ENCODE results near the gene APOC4. TPM values are rescaled to one million over a fixed set of nuclear protein-coding genes. Genes with fewer than 3 reads are reported as not detected.
"Not testable (repeated sequence)": the region's sequence is repeated elsewhere in the genome, so short reads cannot be mapped to it uniquely, and the experiment has no call there.

Gene APOC4, protein sequence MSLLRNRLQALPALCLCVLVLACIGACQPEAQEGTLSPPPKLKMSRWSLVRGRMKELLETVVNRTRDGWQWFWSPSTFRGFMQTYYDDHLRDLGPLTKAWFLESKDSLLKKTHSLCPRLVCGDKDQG
- not detected for polyA plus RNA-seq (2013, experiment 1 of 2; ENCODE audit: insufficient read length)
- polyA plus RNA-seq (2013, experiment 2 of 2; ENCODE audit: insufficient read length) = not detected

- DNase-seq = no peak
These were observed at the start of gene APOC4 for GRCh38 chr19:44942067-44942571. Gene APOC4 (plus strand): TSS chr19:44942237. CDS start chr19:44942278, 41 bp downstream.

- DNase-seq = no peak
These were observed 49.1 kb upstream of the APOC4 start for GRCh38 chr19:44892932-44893331.

GRCh38 chr19:44893332-44894051 lies 48.5 kb upstream of the APOC4 start:
- no peak for DNase-seq

DNA sequence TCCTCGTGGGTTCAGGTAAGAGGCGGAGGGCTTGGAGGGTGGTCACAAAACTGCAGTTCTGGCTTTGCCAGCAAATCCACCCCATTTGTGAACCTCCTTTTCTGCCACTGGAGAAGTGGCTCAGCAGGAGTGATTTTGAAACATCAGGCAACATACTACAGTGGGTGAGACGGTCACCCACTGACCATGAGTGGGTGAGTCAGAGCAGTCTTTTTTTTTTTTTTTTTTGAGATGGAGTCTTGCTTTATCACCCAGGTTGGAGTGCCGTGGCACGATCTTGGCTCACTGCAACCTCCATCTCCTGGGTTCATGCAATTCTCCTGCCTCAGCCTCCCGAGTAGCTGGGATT lies 48.0 kb upstream of the APOC4 start:
- DNase-seq = no peak

- DNase-seq = no peak
These were observed 47.1 kb upstream of the APOC4 start for GRCh38 chr19:44894946-44895345.

DNA sequence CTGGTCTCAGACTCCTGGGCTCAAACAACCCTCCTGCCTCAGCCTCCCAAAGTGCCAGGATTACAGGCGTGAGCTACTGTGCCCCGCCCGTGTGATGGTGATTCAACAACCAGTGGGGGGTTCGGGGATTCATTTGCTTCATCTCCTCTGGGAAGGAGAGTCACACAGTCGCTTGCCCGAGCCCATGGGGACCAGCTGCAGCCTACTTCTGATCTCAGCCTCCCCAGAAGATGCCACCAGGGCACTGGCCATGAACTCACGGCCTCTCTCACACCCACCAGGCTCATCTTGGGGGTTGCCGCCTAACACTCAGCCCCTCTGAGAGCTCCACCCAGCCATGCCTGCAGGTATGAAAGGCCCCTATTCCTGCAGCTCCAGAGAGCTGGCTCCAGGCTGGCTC lies 44.2 kb upstream of the APOC4 start:
- no peak for DNase-seq

GRCh38 chr19:44900328-44901244 lies 41.5 kb upstream of the APOC4 start:
- DNase-seq = no peak

GRCh38 chr19:44903216-44903601 lies 38.8 kb upstream of the APOC4 start:
- no peak for DNase-seq

GRCh38 chr19:44903602-44904425 lies 38.2 kb upstream of the APOC4 start:
- peak; percentile 49 for DNase-seq

DNA sequence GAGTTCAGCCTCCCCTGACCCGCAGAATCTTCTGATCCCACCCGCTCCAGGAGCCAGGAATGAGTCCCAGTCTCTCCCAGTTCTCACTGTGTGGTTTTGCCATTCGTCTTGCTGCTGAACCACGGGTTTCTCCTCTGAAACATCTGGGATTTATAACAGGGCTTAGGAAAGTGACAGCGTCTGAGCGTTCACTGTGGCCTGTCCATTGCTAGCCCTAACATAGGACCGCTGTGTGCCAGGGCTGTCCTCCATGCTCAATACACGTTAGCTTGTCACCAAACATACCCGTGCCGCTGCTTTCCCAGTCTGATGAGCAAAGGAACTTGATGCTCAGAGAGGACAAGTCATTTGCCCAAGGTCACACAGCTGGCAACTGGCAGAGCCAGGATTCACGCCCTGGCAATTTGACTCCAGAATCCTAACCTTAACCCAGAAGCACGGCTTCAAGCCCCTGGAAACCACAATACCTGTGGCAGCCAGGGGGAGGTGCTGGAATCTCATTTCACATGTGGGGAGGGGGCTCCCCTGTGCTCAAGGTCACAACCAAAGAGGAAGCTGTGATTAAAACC lies 37.5 kb upstream of the APOC4 start:
- no peak for DNase-seq

DNA sequence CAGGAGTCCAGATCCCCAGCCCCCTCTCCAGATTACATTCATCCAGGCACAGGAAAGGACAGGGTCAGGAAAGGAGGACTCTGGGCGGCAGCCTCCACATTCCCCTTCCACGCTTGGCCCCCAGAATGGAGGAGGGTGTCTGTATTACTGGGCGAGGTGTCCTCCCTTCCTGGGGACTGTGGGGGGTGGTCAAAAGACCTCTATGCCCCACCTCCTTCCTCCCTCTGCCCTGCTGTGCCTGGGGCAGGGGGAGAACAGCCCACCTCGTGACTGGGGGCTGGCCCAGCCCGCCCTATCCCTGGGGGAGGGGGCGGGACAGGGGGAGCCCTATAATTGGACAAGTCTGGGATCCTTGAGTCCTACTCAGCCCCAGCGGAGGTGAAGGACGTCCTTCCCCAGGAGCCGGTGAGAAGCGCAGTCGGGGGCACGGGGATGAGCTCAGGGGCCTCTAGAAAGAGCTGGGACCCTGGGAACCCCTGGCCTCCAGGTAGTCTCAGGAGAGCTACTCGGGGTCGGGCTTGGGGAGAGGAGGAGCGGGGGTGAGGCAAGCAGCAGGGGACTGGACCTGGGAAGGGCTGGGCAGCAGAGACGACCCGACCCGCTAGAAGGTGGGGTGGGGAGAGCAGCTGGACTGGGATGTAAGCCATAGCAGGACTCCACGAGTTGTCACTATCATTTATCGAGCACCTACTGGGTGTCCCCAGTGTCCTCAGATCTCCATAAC lies 36.4 kb upstream of the APOC4 start, which contains the start of gene APOE:
Gene APOE, plus strand, starts transcription at position 360 of the 724 bp plus-strand sequence. CDS start 829 bp downstream, outside the sequence.
- no peak for DNase-seq

DNA sequence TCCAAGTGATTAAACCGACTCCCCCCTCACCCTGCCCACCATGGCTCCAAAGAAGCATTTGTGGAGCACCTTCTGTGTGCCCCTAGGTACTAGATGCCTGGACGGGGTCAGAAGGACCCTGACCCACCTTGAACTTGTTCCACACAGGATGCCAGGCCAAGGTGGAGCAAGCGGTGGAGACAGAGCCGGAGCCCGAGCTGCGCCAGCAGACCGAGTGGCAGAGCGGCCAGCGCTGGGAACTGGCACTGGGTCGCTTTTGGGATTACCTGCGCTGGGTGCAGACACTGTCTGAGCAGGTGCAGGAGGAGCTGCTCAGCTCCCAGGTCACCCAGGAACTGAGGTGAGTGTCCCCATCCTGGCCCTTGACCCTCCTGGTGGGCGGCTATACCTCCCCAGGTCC lies 34.4 kb upstream of the APOC4 start:
- DNase-seq = no peak

- no peak for DNase-seq
These were observed 33.8 kb upstream of the APOC4 start for GRCh38 chr19:44908074-44908835.

- no peak for DNase-seq
These were observed 33.2 kb upstream of the APOC4 start for GRCh38 chr19:44908836-44909261.

DNA sequence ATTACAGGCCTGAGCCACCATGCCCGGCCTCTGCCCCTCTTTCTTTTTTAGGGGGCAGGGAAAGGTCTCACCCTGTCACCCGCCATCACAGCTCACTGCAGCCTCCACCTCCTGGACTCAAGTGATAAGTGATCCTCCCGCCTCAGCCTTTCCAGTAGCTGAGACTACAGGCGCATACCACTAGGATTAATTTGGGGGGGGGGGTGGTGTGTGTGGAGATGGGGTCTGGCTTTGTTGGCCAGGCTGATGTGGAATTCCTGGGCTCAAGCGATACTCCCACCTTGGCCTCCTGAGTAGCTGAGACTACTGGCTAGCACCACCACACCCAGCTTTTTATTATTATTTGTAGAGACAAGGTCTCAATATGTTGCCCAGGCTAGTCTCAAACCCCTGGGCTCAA lies 32.3 kb upstream of the APOC4 start:
- no peak for DNase-seq

- DNase-seq = not testable (repeated sequence)
These were observed 30.1 kb upstream of the APOC4 start for GRCh38 chr19:44911896-44912295.

DNA sequence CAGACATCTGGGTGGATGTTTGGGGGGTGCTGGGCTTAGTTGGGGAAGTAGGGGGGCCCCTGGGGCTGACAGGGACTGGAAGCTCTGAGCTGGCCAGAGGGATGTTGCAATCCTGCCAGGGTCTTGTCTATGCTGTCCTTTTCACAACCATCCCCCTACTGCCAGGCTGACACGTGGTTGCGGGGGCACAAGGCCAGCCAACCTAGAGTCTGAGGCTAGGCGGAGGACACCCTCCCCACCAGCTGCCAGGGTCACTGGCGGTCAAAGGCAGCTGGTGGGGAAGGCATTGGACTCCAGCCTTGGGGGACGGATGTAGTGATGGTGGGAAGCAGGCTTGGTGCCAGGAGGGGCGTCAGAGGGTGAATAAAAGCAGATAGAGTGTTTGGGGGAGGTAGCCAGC lies 29.2 kb upstream of the APOC4 start:
- DNase-seq = no peak

GRCh38 chr19:44913512-44914432 lies 28.3 kb upstream of the APOC4 start:
- DNase-seq = not testable (repeated sequence)

All from fibroblast of skin of scalp (primary cell).